Measurements from ENCODE around the gene LRRC46.

Gene LRRC46

DNA sequence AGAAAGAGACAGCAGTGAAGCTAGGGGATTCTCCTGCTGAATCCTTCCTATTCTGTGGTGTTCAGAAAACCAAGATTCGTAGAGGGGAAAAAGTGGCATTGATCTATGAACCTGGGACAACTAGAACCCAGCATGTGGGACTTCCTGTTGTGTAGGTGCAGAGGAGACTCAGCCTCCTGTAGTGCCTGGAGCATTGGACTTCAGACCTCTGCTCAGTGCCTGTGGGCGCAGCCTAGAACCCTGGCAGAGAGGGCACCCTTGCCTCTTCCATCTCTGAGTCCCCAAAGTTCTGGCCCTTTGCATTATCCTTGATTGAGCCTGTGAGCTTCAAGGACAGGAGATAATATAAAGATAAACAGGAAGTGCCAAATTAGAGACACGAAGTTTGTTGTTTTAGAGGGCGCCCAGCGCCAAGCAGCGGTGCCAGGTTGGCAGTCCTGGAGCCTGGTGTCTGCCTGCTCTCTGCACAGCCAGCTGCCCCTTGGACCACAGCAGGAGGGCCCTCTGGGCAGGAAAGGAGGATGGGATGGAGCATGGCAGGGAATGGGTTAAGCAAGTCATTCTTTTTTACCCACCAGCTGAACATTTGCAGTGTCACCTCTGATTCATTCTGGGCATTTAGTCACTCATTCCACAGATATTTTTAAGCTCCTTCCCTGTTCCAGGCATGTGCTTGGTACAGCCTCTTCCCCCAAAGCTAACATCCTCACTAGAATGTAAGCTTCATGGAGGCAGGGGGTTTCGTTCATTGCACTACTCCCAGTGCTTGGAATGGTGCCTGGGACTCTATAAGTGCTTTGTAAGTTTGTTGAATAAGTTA, 31.4 kb downstream of the LRRC46 start:
- H3K23ac ChIP-seq (ENCODE audit: low read length in 2 of 2): no peak overlapping the region
- H2BK15ac ChIP-seq (ENCODE audit: low read depth, poor library complexity, severe bottlenecking): no peak overlapping the region
- peak overlapping the region in 1 of 2 experiments; percentile 26 for H3K4me3 ChIP-seq (ENCODE audit: insufficient read depth in 1 of 2, low read depth in 1 of 2, low read length in 2 of 2)
- 71% methylated on average over 7 of the region's 7 CpGs for WGBS
- peaks cover 8 to 17% of the 10 kb centered on the region in 2 experiments for H3K27me3 ChIP-seq (ENCODE audit: control insufficient read depth in 1 of 2, insufficient read depth in 1 of 2, low read length in 2 of 2)
- no peak overlapping the region for H2BK120ac ChIP-seq (ENCODE audit: low read depth, low read length)
- H4K8ac ChIP-seq (ENCODE audit: low read length): peak overlapping the region; percentile 74
- H2BK5ac ChIP-seq (ENCODE audit: low read depth, low read length, poor library complexity, severe bottlenecking): no peak overlapping the region
- H3K4ac ChIP-seq (ENCODE audit: low read depth in 1 of 2, low read length in 2 of 2): peak overlapping the region in 1 of 2 experiments; percentile 86
- no peaks in the 10 kb centered on the region for H3K9me3 ChIP-seq (ENCODE audit: control insufficient read depth, low read length)
- peak overlapping the region; percentile 63 for H2AK5ac ChIP-seq (ENCODE audit: low read length, severe bottlenecking)
- H3K4me1 ChIP-seq (ENCODE audit: control insufficient read depth, insufficient read depth, low read depth, low read length): peaks cover 6% of the 10 kb centered on the region
- no peaks in the 10 kb centered on the region for H3K36me3 ChIP-seq (ENCODE audit: control insufficient read depth in 1 of 2, insufficient read depth in 2 of 2, low read depth in 1 of 2, low read length in 2 of 2)
- DNase-seq: peak; percentile 68
- peak overlapping the region in 1 of 2 experiments; percentile 72 for H3K14ac ChIP-seq (ENCODE audit: low read length in 2 of 2)
- H4K91ac ChIP-seq (ENCODE audit: low read length): no peak overlapping the region
- H3K18ac ChIP-seq (ENCODE audit: low read depth in 1 of 2, low read length in 2 of 2): peak overlapping the region in 1 of 2 experiments; percentile 82
- H3K9ac ChIP-seq (ENCODE audit: low read length): peak overlapping the region; percentile 57
- no peak overlapping the region for H3K4me2 ChIP-seq (ENCODE audit: low read length, poor library complexity, severe bottlenecking)
- H3K79me1 ChIP-seq (replicated peaks; ENCODE audit: low read length, poor library complexity, severe bottlenecking): no peaks in the 10 kb centered on the region
- H3K27ac ChIP-seq (ENCODE audit: low read length, poor library complexity, severe bottlenecking): peak overlapping the region; percentile 33
- no peak overlapping the region for H2AFZ ChIP-seq (ENCODE audit: low read depth, low read length)
- H2BK12ac ChIP-seq (ENCODE audit: low read length in 2 of 2): peak overlapping the region in 1 of 2 experiments; percentile 83

DNA sequence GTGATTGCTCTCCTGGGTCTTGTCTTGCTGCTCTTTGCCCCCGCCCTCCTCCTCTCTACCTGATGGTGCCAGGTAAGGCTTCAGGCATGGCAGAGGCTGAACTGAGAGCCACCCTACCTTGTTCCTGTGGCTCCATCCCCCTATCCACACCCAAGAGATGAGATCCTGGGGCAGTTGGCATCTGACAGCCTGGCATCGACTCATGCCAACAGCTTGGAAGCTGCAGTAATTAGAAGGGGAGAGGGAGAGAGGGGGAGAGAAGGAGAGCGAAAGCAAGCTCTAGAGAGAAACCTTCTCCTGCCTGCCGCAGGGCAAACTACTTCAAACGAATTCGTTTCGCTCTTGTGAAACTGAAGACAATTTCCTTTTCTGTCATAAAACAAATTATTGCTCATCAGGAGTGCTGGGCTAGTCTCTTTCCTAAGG, 33.3 kb downstream of the LRRC46 start:
- peaks cover 19 to 20% of the 10 kb centered on the region in 2 experiments for H3K27me3 ChIP-seq (ENCODE audit: control insufficient read depth in 1 of 2, insufficient read depth in 1 of 2, low read length in 2 of 2)
- H4K91ac ChIP-seq (ENCODE audit: low read length): no peak overlapping the region
- H3K79me1 ChIP-seq (replicated peaks; ENCODE audit: low read length, poor library complexity, severe bottlenecking): no peaks in the 10 kb centered on the region
- H2BK15ac ChIP-seq (ENCODE audit: low read depth, poor library complexity, severe bottlenecking): no peak overlapping the region
- H3K14ac ChIP-seq (ENCODE audit: low read length in 2 of 2): no peak overlapping the region
- no peaks in the 10 kb centered on the region for H3K9me3 ChIP-seq (ENCODE audit: control insufficient read depth, low read length)
- no peak overlapping the region for H3K4me2 ChIP-seq (ENCODE audit: low read length, poor library complexity, severe bottlenecking)
- H2BK5ac ChIP-seq (ENCODE audit: low read depth, low read length, poor library complexity, severe bottlenecking): no peak overlapping the region
- 92% methylated on average over 2 of the region's 7 CpGs for WGBS
- peaks cover 6% of the 10 kb centered on the region for H3K4me1 ChIP-seq (ENCODE audit: control insufficient read depth, insufficient read depth, low read depth, low read length)
- DNase-seq: no peak
- H4K8ac ChIP-seq (ENCODE audit: low read length): no peak overlapping the region
- no peak overlapping the region for H3K4ac ChIP-seq (ENCODE audit: low read depth in 1 of 2, low read length in 2 of 2)
- no peak overlapping the region for H2BK12ac ChIP-seq (ENCODE audit: low read length in 2 of 2)
- H3K27ac ChIP-seq (ENCODE audit: low read length, poor library complexity, severe bottlenecking): no peak overlapping the region
- peak overlapping the region; percentile 53 for H3K9ac ChIP-seq (ENCODE audit: low read length)
- no peak overlapping the region for H2AK5ac ChIP-seq (ENCODE audit: low read length, severe bottlenecking)
- no peak overlapping the region for H3K23ac ChIP-seq (ENCODE audit: low read length in 2 of 2)
- H3K36me3 ChIP-seq (ENCODE audit: control insufficient read depth in 1 of 2, insufficient read depth in 2 of 2, low read depth in 1 of 2, low read length in 2 of 2): no peaks in the 10 kb centered on the region
- no peak overlapping the region for H2AFZ ChIP-seq (ENCODE audit: low read depth, low read length)
- no peak overlapping the region for H2BK120ac ChIP-seq (ENCODE audit: low read depth, low read length)
- peak overlapping the region in 1 of 2 experiments; percentile 57 for H3K4me3 ChIP-seq (ENCODE audit: insufficient read depth in 1 of 2, low read depth in 1 of 2, low read length in 2 of 2)
- H3K18ac ChIP-seq (ENCODE audit: low read depth in 1 of 2, low read length in 2 of 2): no peak overlapping the region

DNA sequence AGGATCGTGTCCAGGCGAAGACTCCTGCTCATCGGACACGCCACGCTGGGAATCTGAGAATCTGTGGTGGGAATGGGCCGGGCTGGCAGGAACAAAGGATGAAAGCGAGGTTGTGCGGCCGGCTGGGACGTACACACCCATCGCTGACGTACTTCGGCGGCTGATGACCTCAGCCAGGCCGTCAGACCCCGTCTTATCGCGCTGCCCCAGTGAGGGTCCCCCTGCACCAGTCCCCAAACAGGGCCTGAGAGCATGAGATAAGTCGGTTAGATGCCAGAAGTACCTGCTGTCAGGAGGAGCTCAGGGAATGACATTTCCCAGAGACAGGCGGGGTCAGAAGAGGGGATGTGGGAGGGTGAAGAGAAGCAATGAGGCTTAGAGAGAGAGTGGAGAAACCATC, 35.5 kb downstream of the LRRC46 start:
- H3K18ac ChIP-seq (ENCODE audit: low read depth in 1 of 2, low read length in 2 of 2): no peak overlapping the region
- H3K14ac ChIP-seq (ENCODE audit: low read length in 2 of 2): no peak overlapping the region
- H3K4me1 ChIP-seq (ENCODE audit: control insufficient read depth, insufficient read depth, low read depth, low read length): peaks cover 6% of the 10 kb centered on the region
- no peak overlapping the region for H3K4me2 ChIP-seq (ENCODE audit: low read length, poor library complexity, severe bottlenecking)
- H3K36me3 ChIP-seq (ENCODE audit: control insufficient read depth in 1 of 2, insufficient read depth in 2 of 2, low read depth in 1 of 2, low read length in 2 of 2): no peaks in the 10 kb centered on the region
- WGBS: 48% methylated on average over 20 of the region's 20 CpGs
- H4K91ac ChIP-seq (ENCODE audit: low read length): peak overlapping the region; percentile 3
- no peak overlapping the region for H3K9ac ChIP-seq (ENCODE audit: low read length)
- H3K4me3 ChIP-seq (ENCODE audit: insufficient read depth in 1 of 2, low read depth in 1 of 2, low read length in 2 of 2): no peak overlapping the region
- no peak overlapping the region for H2BK15ac ChIP-seq (ENCODE audit: low read depth, poor library complexity, severe bottlenecking)
- H2BK5ac ChIP-seq (ENCODE audit: low read depth, low read length, poor library complexity, severe bottlenecking): no peak overlapping the region
- no peak overlapping the region for H2BK120ac ChIP-seq (ENCODE audit: low read depth, low read length)
- H3K4ac ChIP-seq (ENCODE audit: low read depth in 1 of 2, low read length in 2 of 2): no peak overlapping the region
- no peak overlapping the region for H2AK5ac ChIP-seq (ENCODE audit: low read length, severe bottlenecking)
- no peak overlapping the region for H2BK12ac ChIP-seq (ENCODE audit: low read length in 2 of 2)
- no peaks in the 10 kb centered on the region for H3K9me3 ChIP-seq (ENCODE audit: control insufficient read depth, low read length)
- H3K23ac ChIP-seq (ENCODE audit: low read length in 2 of 2): no peak overlapping the region
- no peak overlapping the region for H4K8ac ChIP-seq (ENCODE audit: low read length)
- no peak overlapping the region for H3K27ac ChIP-seq (ENCODE audit: low read length, poor library complexity, severe bottlenecking)
- peaks cover 34 to 35% of the 10 kb centered on the region in 2 experiments for H3K27me3 ChIP-seq (ENCODE audit: control insufficient read depth in 1 of 2, insufficient read depth in 1 of 2, low read length in 2 of 2)
- H3K79me1 ChIP-seq (replicated peaks; ENCODE audit: low read length, poor library complexity, severe bottlenecking): no peaks in the 10 kb centered on the region
- no peak for DNase-seq
- H2AFZ ChIP-seq (ENCODE audit: low read depth, low read length): no peak overlapping the region

DNA sequence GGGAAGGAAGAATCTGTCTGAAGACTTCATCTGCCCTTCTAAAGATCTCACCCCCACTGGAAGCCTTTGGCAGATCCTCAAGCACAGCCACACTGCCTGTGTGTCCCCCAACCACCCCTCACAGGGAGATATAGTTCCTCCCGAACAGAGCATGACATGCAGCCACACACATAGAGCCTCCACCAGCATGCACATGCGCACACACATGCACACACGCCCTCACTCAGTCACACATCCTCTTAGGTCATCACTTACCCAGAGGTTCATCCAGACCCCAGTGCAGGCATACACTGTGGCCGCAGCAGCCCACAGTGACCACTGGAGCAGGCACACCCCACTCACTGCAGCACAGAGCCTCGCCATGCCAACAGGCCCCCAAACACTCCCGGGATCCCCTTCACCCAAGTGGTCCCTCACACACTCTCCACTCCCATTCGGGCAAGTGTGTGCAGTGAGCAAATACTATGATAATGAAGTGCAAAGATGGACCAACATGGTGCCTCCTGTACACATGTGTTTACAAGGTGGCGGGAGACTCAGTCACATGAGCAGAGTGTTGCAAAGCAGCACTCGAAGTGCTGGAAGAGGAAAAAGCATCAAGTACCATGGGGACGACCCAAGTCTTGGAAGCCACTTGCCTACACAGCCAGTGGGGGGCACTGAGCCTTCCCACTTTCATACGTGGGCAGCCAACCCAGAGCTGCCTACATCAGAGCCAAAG, 36.5 kb downstream of the LRRC46 start:
- H2BK12ac ChIP-seq (ENCODE audit: low read length in 2 of 2): no peak overlapping the region
- no peaks in the 10 kb centered on the region for H3K9me3 ChIP-seq (ENCODE audit: control insufficient read depth, low read length)
- no peaks in the 10 kb centered on the region for H3K79me1 ChIP-seq (replicated peaks; ENCODE audit: low read length, poor library complexity, severe bottlenecking)
- DNase-seq: no peak
- no peaks in the 10 kb centered on the region for H3K36me3 ChIP-seq (ENCODE audit: control insufficient read depth in 1 of 2, insufficient read depth in 2 of 2, low read depth in 1 of 2, low read length in 2 of 2)
- no peak overlapping the region for H3K27ac ChIP-seq (ENCODE audit: low read length, poor library complexity, severe bottlenecking)
- H3K9ac ChIP-seq (ENCODE audit: low read length): no peak overlapping the region
- no peak overlapping the region for H2BK120ac ChIP-seq (ENCODE audit: low read depth, low read length)
- no peak overlapping the region for H2BK15ac ChIP-seq (ENCODE audit: low read depth, poor library complexity, severe bottlenecking)
- no peak overlapping the region for H2AK5ac ChIP-seq (ENCODE audit: low read length, severe bottlenecking)
- peaks cover 45% of the 10 kb centered on the region in 2 experiments for H3K27me3 ChIP-seq (ENCODE audit: control insufficient read depth in 1 of 2, insufficient read depth in 1 of 2, low read length in 2 of 2)
- no peak overlapping the region for H3K18ac ChIP-seq (ENCODE audit: low read depth in 1 of 2, low read length in 2 of 2)
- peak overlapping the region in 1 of 2 experiments; percentile 14 for H3K14ac ChIP-seq (ENCODE audit: low read length in 2 of 2)
- peak overlapping the region in 1 of 2 experiments; percentile 66 for H3K23ac ChIP-seq (ENCODE audit: low read length in 2 of 2)
- no peak overlapping the region for H4K91ac ChIP-seq (ENCODE audit: low read length)
- 93% methylated on average over 11 of the region's 11 CpGs for WGBS
- H2AFZ ChIP-seq (ENCODE audit: low read depth, low read length): no peak overlapping the region
- H3K4me1 ChIP-seq (ENCODE audit: control insufficient read depth, insufficient read depth, low read depth, low read length): peaks cover 12% of the 10 kb centered on the region
- no peak overlapping the region for H3K4me3 ChIP-seq (ENCODE audit: insufficient read depth in 1 of 2, low read depth in 1 of 2, low read length in 2 of 2)
- no peak overlapping the region for H4K8ac ChIP-seq (ENCODE audit: low read length)
- no peak overlapping the region for H2BK5ac ChIP-seq (ENCODE audit: low read depth, low read length, poor library complexity, severe bottlenecking)
- H3K4ac ChIP-seq (ENCODE audit: low read depth in 1 of 2, low read length in 2 of 2): no peak overlapping the region
- no peak overlapping the region for H3K4me2 ChIP-seq (ENCODE audit: low read length, poor library complexity, severe bottlenecking)

Data from mesenchymal stem cell (in vitro differentiated cells and primary cell).